Measurements from ENCODE around the gene TP53RK. TPM values are rescaled to one million over a fixed set of nuclear protein-coding genes. Genes with fewer than 3 reads are reported as not detected.

The TP53RK gene
- total and polyA plus RNA-seq, 2 of the 13 experiments (the other 11 are each of a cell fraction or from before 2014, with no cell fraction given) = 12.9 to 25.5 TPM

- TF ChIP-seq ZBTB20 (CRISPR knock-in tag; IDR thresholded peaks at IDR 0.05; ENCODE audit: borderline replicate concordance, low read depth) = no peak
- TF ChIP-seq ZNF318 (CRISPR knock-in tag; IDR thresholded peaks at IDR 0.05) = no peak; the same call in 1 of the 2 replicates
- TF ChIP-seq HES4 (CRISPR knock-in tag; IDR thresholded peaks at IDR 0.05; ENCODE audit: borderline replicate concordance) = peak; percentile 94; the same call in 1 of the 2 replicates
- peak; percentile 69 for TF ChIP-seq HBP1 (CRISPR knock-in tag; IDR thresholded peaks at IDR 0.05; ENCODE audit: low read depth)
- TF ChIP-seq LCORL (IDR thresholded peaks at IDR 0.05) = no peak
- TF ChIP-seq LCORL (CRISPR knock-in tag; IDR thresholded peaks at IDR 0.05) = peak; percentile 84
- peak; percentile 60; the same call in 1 of the 2 replicates for TF ChIP-seq TBX2 (CRISPR knock-in tag; IDR thresholded peaks at IDR 0.05; ENCODE audit: borderline replicate concordance)
- peak; percentile 75 for TF ChIP-seq ZNF503 (CRISPR knock-in tag; IDR thresholded peaks at IDR 0.05)
- peak; percentile 16; the same call in 1 of the 2 replicates for TF ChIP-seq STAG1 (CRISPR knock-in tag; IDR thresholded peaks at IDR 0.05)
- no peak for TF ChIP-seq TCF7 (IDR thresholded peaks at IDR 0.05; ENCODE audit: low read depth)
- TF ChIP-seq ZFP1 (CRISPR knock-in tag; IDR thresholded peaks at IDR 0.05) = no peak
- peak; percentile 76; the same call in 1 of the 2 replicates for TF ChIP-seq SNAPC5 (CRISPR knock-in tag; IDR thresholded peaks at IDR 0.05; ENCODE audit: borderline replicate concordance)
- peak; percentile 98 for TF ChIP-seq ZNF543 (CRISPR knock-in tag; IDR thresholded peaks at IDR 0.05)
- no peak; the same call in 1 of the 2 replicates for TF ChIP-seq NFIC (IDR thresholded peaks at IDR 0.05; ENCODE audit: low read length)
- no peak for TF ChIP-seq CEBPB (IDR thresholded peaks at IDR 0.05; ENCODE audit: borderline replicate concordance, low read depth, low read length)
- TF ChIP-seq ZBTB1 (CRISPR knock-in tag; IDR thresholded peaks at IDR 0.05; ENCODE audit: borderline replicate concordance) = peak; percentile 61; the same call in 1 of the 2 replicates
- TF ChIP-seq BCL3 (CRISPR knock-in tag; IDR thresholded peaks at IDR 0.05) = peak; percentile 85
These were observed at the start of gene TP53RK (continued) for GRCh38 chr20:46689082-46689753.

Measured in HepG2 (cell line).